Choroid plexus epithelial cell (primary cell): ENCODE measurements around the gene DDX51.

ENCODE experiments used
- DNase-seq: peaks from one replicate; pipeline ENCODE4 v3.0.0-alpha.2; 2010; ENCODE audit warnings: low read depth
- H3K4me3 ChIP-seq: 2 replicates; pipeline ENCODE4 v1.5.1; 2011; ENCODE audit warnings: low read depth, mild to moderate bottlenecking, control low read depth, low read length, moderate library complexity
- CTCF ChIP-seq: conservative IDR thresholded peaks from 2 replicates; pipeline ENCODE4 v1.5.1; 2011; ENCODE audit warnings: low read depth, mild to moderate bottlenecking, control low read depth, inconsistent platforms, low read length, moderate library complexity

Gene DDX51

DNA sequence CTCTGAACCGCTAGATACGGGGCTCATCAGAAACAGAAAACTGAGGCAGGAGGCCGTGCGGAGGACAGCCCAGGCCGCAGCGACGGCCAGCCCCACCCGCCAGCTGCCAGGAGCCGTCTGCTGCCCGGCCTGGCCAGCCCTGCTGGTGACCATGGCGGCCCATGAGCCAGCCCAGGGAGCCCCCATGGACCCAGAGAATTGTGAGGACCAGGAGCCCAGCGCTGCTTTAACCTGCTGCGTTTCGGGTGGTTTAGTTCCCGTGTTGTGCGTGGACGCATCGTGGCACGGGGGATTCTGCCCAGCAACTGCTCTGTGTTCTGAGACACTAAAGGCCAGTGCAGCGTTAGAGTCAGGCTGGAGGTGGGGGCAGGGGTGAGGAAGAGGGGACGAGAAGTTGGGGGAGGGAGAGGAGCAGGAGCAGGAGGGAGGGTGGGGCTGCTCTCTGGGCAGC, 44.4 kb upstream of the DDX51 start:
- DNase-seq: no peak
- H3K4me3 ChIP-seq: no peak overlapping the region
- TF ChIP-seq CTCF: no peak

GRCh38 chr12:132187646-132188450, 43.7 kb upstream of the DDX51 start:
- no peak overlapping the region for H3K4me3 ChIP-seq
- no peak for TF ChIP-seq CTCF

GRCh38 chr12:132186857-132187620, 42.9 kb upstream of the DDX51 start:
- H3K4me3 ChIP-seq: no peak overlapping the region
- TF ChIP-seq CTCF: no peak
- no peak for DNase-seq

More at GRCh38 chr12:132187646-132188450, 43.7 kb upstream of the DDX51 start:
- DNase-seq: no peak

- DNase-seq: no peak
- H3K4me3 ChIP-seq: no peak overlapping the region
- no peak for TF ChIP-seq CTCF
Observed at GRCh38 chr12:132186208-132186856, 42.2 kb upstream of the DDX51 start.

- H3K4me3 ChIP-seq: no peak overlapping the region
- TF ChIP-seq CTCF: no peak
- DNase-seq: no peak
Observed at GRCh38 chr12:132185705-132186104, 41.6 kb upstream of the DDX51 start.

GRCh38 chr12:132182711-132183365, 38.7 kb upstream of the DDX51 start:
- TF ChIP-seq CTCF: no peak
- no peak overlapping the region for H3K4me3 ChIP-seq
- DNase-seq: no peak
